ENCODE data around the gene SLC25A42.

SLC25A42 gene

GRCh38 chr19:19056636-19057275 lies 7.0 kb upstream of the SLC25A42 start:
- TF ChIP-seq, protein P1, sequence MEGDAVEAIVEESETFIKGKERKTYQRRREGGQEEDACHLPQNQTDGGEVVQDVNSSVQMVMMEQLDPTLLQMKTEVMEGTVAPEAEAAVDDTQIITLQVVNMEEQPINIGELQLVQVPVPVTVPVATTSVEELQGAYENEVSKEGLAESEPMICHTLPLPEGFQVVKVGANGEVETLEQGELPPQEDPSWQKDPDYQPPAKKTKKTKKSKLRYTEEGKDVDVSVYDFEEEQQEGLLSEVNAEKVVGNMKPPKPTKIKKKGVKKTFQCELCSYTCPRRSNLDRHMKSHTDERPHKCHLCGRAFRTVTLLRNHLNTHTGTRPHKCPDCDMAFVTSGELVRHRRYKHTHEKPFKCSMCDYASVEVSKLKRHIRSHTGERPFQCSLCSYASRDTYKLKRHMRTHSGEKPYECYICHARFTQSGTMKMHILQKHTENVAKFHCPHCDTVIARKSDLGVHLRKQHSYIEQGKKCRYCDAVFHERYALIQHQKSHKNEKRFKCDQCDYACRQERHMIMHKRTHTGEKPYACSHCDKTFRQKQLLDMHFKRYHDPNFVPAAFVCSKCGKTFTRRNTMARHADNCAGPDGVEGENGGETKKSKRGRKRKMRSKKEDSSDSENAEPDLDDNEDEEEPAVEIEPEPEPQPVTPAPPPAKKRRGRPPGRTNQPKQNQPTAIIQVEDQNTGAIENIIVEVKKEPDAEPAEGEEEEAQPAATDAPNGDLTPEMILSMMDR (IDR thresholded peaks at IDR 0.05; ENCODE audit: low read depth, low read length), result no peak
- H3K36me3 ChIP-seq, result peaks cover 71% of the 10 kb centered on the region
- DNase-seq, result no peak

DNA sequence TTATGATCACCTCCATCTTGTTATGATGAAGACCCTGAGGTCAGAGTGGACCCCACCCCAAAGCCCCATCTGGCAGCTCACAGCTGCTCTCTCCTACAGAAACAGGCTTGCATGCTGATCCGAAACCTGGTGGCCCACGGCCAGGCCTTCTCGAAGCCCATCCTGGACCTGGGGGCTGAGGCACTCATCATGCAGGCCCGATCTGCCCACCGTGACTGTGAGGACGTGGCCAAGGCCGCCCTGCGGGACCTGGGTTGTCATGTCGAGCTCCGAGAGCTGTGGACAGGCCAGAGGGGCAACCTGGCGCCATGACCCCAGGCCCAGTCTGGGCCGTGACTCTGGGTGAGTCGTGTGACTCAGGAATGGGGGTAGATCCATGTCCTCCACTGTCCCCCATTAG lies 6.5 kb upstream of the SLC25A42 start:
- no peaks in the 10 kb centered on the region for H3K27me3 ChIP-seq (ENCODE audit: insufficient read depth, low read depth, severe bottlenecking)
- H3K36me3 ChIP-seq, result peaks cover 66% of the 10 kb centered on the region
- TF ChIP-seq, protein P1 (IDR thresholded peaks at IDR 0.05; ENCODE audit: low read depth, low read length), result no peak
- no peak for DNase-seq
- H3K9me3 ChIP-seq (ENCODE audit: severe bottlenecking), result no peaks in the 10 kb centered on the region
- H3K27ac ChIP-seq, result no peak overlapping the region
- H3K4me3 ChIP-seq (ENCODE audit: low read depth, low read length), result no peak overlapping the region

More at GRCh38 chr19:19056636-19057275, 7.0 kb upstream of the SLC25A42 start:
- Histone ChIP-seq H3K9me3 (ENCODE audit: severe bottlenecking) (no peaks in the 10 kb centered on the region), H3K27ac (no peak overlapping the region), H3K4me3 (ENCODE audit: low read depth, low read length) (no peak overlapping the region), H3K27me3 (ENCODE audit: insufficient read depth, low read depth, severe bottlenecking) (no peaks in the 10 kb centered on the region)

- TF ChIP-seq, protein P1 (IDR thresholded peaks at IDR 0.05; ENCODE audit: low read depth, low read length), result no peak
- no peaks in the 10 kb centered on the region for H3K27me3 ChIP-seq (ENCODE audit: insufficient read depth, low read depth, severe bottlenecking)
- H3K4me3 ChIP-seq (ENCODE audit: low read depth, low read length), result no peak overlapping the region
- peaks cover 62% of the 10 kb centered on the region for H3K36me3 ChIP-seq
- no peak overlapping the region for H3K27ac ChIP-seq
- H3K9me3 ChIP-seq (ENCODE audit: severe bottlenecking), result no peaks in the 10 kb centered on the region
- no peak for DNase-seq
Observed at GRCh38 chr19:19057720-19058119, 6.1 kb upstream of the SLC25A42 start.

DNA sequence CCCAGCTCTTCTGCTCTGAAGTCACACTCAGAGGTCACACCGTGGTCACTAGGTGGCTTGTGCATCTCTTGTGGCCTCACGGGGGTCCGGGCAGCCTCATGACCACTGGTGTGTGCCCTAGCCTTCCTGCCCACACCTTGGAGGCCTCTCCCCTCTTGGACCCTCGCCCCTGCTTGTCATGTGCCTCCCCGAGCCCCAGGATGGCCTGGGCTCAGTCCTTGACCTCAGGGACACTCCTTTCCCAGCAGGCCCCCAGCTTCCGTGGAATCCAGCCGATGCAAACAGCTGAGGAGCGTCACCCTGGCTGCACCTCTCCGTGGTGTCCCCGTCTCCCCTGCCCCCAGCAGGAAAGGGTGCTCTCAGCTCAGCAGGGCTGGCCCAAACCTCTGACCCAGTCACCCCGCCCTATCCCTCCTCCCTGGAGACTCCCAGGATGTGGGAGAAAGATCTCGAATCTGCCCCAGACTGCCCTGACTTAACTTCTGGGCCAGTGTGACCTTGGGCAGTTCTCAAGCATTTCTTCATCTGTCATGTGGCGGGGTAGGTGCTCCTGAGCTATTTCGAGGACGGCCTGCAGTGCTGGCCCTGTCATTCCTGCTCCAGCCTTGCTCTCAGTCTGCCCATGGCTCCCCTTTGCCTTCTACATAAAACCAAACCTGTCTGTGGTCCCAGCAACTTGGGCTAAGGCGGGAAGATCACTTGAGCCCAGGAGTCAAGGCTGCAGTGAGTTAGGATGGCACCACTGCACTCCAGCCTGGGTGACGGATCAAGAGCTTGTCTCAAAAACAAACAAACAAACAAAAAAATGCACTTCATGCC lies 4.6 kb upstream of the SLC25A42 start:
- H3K4me3 ChIP-seq (ENCODE audit: low read depth, low read length), result no peak overlapping the region
- no peak overlapping the region for H3K27ac ChIP-seq
- no peak for DNase-seq
- no peaks in the 10 kb centered on the region for H3K9me3 ChIP-seq (ENCODE audit: severe bottlenecking)
- TF ChIP-seq, protein P1 (IDR thresholded peaks at IDR 0.05; ENCODE audit: low read depth, low read length), result no peak
- no peaks in the 10 kb centered on the region for H3K27me3 ChIP-seq (ENCODE audit: insufficient read depth, low read depth, severe bottlenecking)
- peaks cover 48% of the 10 kb centered on the region for H3K36me3 ChIP-seq

- DNase-seq, result no peak
- Histone ChIP-seq H3K4me3 (ENCODE audit: low read depth, low read length) (no peak overlapping the region), H3K36me3 (peaks cover 40% of the 10 kb centered on the region), H3K27me3 (ENCODE audit: insufficient read depth, low read depth, severe bottlenecking) (no peaks in the 10 kb centered on the region), H3K9me3 (ENCODE audit: severe bottlenecking) (no peaks in the 10 kb centered on the region), H3K27ac (no peak overlapping the region)
- TF ChIP-seq, protein P1 (IDR thresholded peaks at IDR 0.05; ENCODE audit: low read depth, low read length), result no peak
Observed at GRCh38 chr19:19059837-19060611, 3.8 kb upstream of the SLC25A42 start.
